ENCODE measurements around the gene CDK6. TPM values are rescaled to one million over a fixed set of nuclear protein-coding genes. Genes with fewer than 3 reads are reported as not detected.

The CDK6 gene
- total and polyA plus RNA-seq, 4 donors, result 3.3 to 35.0 (median 12.0) TPM

GRCh38 chr7:92632791-92633190 lies 203.6 kb downstream of the CDK6 start:
- peak overlapping the region in 1 of 2 donors; percentile 21 for H3K27ac ChIP-seq (ENCODE audit: low read depth in 1 of 2, low read length in 2 of 2)
- no peak overlapping the region for H3K4me3 ChIP-seq (ENCODE audit: low read depth in 1 of 3, low read length in 3 of 3)
- no peaks in the 10 kb centered on the region for H3K9me3 ChIP-seq (ENCODE audit: control insufficient read depth in 4 of 4, low read length in 3 of 4)
- 98% methylated on average over 1 of the region's 1 CpG for whole genome bisulfite sequencing
- no peak for DNase-seq (ENCODE audit: low spot score)
- H3K4me1 ChIP-seq (ENCODE audit: control insufficient read depth in 4 of 4, insufficient read depth in 4 of 4, low read length in 3 of 4), result peaks cover 0 to 17% (median 9%) of the 10 kb centered on the region in 4 donors
- H3K9ac ChIP-seq (ENCODE audit: low read depth in 1 of 2, low read length in 2 of 2), result no peak overlapping the region
- H3K27me3 ChIP-seq (ENCODE audit: control insufficient read depth in 4 of 4, insufficient read depth in 4 of 4, low read length in 3 of 4), result no peaks in the 10 kb centered on the region
- TF ChIP-seq SP1 (IDR thresholded peaks at IDR 0.05) (no peak), YY1 (IDR thresholded peaks at IDR 0.05) (no peak)
- peaks cover 0 to 2% (median 0%) of the 10 kb centered on the region in 4 donors for H3K36me3 ChIP-seq (ENCODE audit: control insufficient read depth in 4 of 4, insufficient read depth in 3 of 4, low read depth in 1 of 4, low read length in 3 of 4)

DNA sequence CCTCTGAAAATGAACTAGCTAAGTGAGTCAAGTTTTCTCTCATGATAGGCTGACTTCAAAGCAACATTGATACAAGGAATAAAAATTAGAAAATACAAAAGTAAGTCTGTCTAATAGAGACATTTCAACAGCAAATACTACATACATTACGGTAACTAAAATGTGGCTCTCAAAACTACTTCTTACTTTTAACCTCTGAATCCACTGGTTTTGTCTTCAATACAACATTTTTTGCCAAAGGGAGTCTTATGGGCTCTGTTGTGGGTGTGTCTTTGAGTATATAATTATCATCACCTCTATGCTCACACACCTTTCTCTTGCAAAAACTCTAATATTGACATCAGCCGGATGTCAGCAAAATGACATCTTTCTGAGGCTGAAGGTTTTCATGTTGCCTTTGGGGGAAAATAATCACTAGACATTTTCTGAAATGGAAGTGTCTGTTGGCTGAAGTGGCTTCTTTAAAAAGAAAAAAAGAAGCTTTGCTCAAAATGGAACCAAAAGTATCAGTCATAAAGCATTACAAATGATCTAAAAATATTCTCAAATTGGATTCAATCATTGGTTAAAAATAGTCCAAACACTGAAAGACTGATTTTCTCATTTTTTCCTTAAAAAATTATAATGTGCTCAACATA lies 204.4 kb downstream of the CDK6 start:
- Histone ChIP-seq H3K27me3 (ENCODE audit: control insufficient read depth in 4 of 4, insufficient read depth in 4 of 4, low read length in 3 of 4) (no peaks in the 10 kb centered on the region), H3K4me1 (ENCODE audit: control insufficient read depth in 4 of 4, insufficient read depth in 4 of 4, low read length in 3 of 4) (peaks cover 0 to 17% (median 9%) of the 10 kb centered on the region in 4 donors), H3K9me3 (ENCODE audit: control insufficient read depth in 4 of 4, low read length in 3 of 4) (no peaks in the 10 kb centered on the region), H3K4me3 (ENCODE audit: low read depth in 1 of 3, low read length in 3 of 3) (no peak overlapping the region), H3K9ac (ENCODE audit: low read depth in 1 of 2, low read length in 2 of 2) (no peak overlapping the region), H3K36me3 (ENCODE audit: control insufficient read depth in 4 of 4, insufficient read depth in 3 of 4, low read depth in 1 of 4, low read length in 3 of 4) (peaks cover 0 to 2% (median 0%) of the 10 kb centered on the region in 4 donors), H3K27ac (ENCODE audit: low read depth in 1 of 2, low read length in 2 of 2) (no peak overlapping the region)
- 92% methylated on average over 2 of the region's 2 CpGs for WGBS
- TF ChIP-seq YY1 (IDR thresholded peaks at IDR 0.05) (no peak), SP1 (IDR thresholded peaks at IDR 0.05) (no peak), ZBTB33 (IDR thresholded peaks at IDR 0.05) (no peak), TAF1 (conservative IDR thresholded peaks at IDR 0.05) (no peak), HNF4G (IDR thresholded peaks at IDR 0.05) (no peak), RXRA (IDR thresholded peaks at IDR 0.05) (no peak), RAD21 (IDR thresholded peaks at IDR 0.05) (no peak), GABPA (IDR thresholded peaks at IDR 0.05 in 1 of 2, conservative IDR thresholded peaks at IDR 0.05 in 1 of 2) (no peak), JUND (IDR thresholded peaks at IDR 0.05) (no peak), FOXA2 (IDR thresholded peaks at IDR 0.05) (no peak), EGR1 (IDR thresholded peaks at IDR 0.05; ENCODE audit: low read depth in 2 of 2) (no peak)
- TF ChIP-seq, protein P1, sequence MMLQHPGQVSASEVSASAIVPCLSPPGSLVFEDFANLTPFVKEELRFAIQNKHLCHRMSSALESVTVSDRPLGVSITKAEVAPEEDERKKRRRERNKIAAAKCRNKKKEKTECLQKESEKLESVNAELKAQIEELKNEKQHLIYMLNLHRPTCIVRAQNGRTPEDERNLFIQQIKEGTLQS (IDR thresholded peaks at IDR 0.05), result no peak
- TF ChIP-seq, protein P2, sequence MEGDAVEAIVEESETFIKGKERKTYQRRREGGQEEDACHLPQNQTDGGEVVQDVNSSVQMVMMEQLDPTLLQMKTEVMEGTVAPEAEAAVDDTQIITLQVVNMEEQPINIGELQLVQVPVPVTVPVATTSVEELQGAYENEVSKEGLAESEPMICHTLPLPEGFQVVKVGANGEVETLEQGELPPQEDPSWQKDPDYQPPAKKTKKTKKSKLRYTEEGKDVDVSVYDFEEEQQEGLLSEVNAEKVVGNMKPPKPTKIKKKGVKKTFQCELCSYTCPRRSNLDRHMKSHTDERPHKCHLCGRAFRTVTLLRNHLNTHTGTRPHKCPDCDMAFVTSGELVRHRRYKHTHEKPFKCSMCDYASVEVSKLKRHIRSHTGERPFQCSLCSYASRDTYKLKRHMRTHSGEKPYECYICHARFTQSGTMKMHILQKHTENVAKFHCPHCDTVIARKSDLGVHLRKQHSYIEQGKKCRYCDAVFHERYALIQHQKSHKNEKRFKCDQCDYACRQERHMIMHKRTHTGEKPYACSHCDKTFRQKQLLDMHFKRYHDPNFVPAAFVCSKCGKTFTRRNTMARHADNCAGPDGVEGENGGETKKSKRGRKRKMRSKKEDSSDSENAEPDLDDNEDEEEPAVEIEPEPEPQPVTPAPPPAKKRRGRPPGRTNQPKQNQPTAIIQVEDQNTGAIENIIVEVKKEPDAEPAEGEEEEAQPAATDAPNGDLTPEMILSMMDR (IDR thresholded peaks at IDR 0.05; ENCODE audit: low read depth, low read length, missing input control), result no peak
- no peak for DNase-seq (ENCODE audit: low spot score)

Measured in liver (tissue), 9 donors.